WI38 (cell line): ENCODE measurements around the gene SMARCAL1.

Experiments
- H3K4me3 ChIP-seq: 2 replicates; pipeline ENCODE4 v1.5.1; 2011; ENCODE audit warnings: low read depth, mild to moderate bottlenecking, control low read depth, low read length
- CTCF ChIP-seq: IDR thresholded peaks from 2 replicates; pipeline ENCODE4 v1.5.1; 2012; ENCODE audit warnings: low read depth, mild to moderate bottlenecking, control low read depth, low read length

Gene SMARCAL1

GRCh38 chr2:216464104-216464720, 51.9 kb downstream of the SMARCAL1 start:
- H3K4me3 ChIP-seq: no peak overlapping the region
- TF ChIP-seq CTCF: no peak

DNA sequence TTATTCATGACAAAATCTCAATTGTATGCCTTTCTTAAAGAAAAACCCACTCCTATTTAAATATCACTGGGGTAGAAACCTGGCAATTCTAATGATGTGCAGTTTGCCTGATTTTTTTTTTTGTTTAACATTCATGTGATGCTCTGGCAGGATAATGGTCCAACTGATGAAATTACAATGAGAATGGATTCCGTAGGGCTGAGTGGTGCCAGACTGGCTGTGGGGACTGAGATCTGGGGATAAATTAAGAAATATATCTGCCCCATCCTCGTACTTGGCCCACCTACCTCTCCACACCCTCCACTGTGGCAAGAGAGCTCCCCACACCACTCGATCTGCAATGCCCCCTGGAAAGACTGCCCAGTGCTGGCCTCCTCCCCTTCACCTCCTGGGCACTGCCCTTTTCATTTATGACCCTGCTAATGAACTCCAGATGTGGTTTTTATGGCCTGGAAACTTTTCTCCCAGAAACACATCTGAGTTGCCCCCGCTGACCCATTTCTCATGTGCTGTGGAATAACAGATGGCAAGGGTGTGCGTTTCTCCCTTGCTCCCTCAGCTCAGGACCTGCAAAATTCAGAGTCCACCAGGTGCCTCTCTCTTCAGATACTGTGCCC, 53.4 kb downstream of the SMARCAL1 start:
- no peak for TF ChIP-seq CTCF
- no peak overlapping the region for H3K4me3 ChIP-seq

DNA sequence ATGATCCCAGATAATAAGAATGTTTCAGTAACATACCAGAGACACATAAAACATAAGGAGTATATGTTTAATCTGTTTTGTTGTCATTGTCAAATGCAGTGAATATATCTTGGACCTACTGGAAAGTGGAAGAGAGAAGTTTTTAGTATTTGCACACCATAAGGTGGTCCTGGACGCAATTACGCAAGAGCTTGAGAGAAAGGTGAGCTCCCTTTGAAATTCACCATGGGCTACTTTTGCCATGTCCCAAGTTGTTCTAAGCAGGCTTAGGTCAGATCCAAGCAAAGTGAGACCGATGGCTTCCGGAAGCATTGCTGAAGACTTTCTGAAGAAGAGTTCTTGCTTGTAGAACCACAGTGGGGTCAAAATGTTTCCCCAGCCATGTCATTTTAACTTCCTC, 55.6 kb downstream of the SMARCAL1 start:
- TF ChIP-seq CTCF: no peak
- no peak overlapping the region for H3K4me3 ChIP-seq

GRCh38 chr2:216469661-216470060, 57.4 kb downstream of the SMARCAL1 start:
- TF ChIP-seq CTCF: no peak
- H3K4me3 ChIP-seq: no peak overlapping the region

GRCh38 chr2:216473187-216473586, 60.9 kb downstream of the SMARCAL1 start:
- H3K4me3 ChIP-seq: no peak overlapping the region
- TF ChIP-seq CTCF: no peak

DNA sequence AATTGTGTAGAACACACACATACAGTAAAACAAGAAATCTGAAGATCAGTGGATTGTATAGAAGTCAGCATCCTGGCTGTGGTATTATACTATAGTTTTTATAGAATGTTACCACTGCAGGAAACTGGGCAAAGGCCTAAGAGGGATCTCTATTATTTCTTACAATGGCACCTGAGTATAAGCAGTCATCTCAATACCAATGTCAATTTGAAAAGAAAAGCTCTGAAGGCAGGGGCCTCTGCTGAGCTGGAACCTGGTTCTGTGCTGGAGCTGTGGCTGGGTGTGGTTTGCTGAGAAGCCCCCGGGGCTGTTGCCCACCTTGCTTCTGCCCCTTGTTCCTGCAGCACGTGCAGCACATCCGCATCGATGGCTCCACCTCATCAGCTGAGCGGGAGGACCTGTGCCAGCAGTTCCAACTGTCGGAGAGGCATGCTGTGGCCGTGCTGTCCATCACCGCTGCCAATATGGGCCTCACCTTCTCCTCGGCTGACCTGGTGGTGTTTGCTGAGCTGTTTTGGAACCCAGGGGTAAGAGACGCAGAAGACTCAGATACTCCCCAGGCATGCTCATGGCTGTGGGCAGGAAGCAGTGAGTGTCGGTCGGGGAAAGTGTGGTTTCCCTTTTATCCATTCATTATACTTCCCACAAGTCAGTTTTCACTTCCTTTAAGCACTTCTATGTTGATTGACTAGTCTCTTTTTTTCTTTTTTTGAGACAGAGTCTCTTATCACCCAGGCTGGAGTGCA, 62.8 kb downstream of the SMARCAL1 start:
- TF ChIP-seq CTCF: no peak
- H3K4me3 ChIP-seq: no peak overlapping the region

DNA sequence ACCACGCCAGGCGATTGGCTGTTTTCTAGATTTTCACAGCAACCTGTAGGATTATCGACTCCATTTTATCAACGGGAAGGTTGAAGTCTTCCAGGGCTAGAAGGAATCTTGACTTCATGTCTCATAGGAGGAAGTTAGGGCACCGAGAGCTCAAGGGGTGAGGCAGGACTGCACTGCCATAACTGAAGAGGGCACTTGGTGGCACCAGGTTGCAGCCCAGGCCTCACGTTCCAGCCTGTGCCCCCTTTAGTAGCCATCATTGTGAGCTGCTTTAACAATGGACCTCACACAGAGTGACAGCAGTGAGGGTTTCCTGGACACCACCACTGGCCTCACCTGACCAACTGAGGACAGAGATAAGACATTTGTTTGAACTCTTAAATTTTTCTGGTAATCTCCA, 63.5 kb downstream of the SMARCAL1 start:
- no peak for TF ChIP-seq CTCF
- no peak overlapping the region for H3K4me3 ChIP-seq
